Stomach (tissue), 9 donors: ENCODE results near the gene TRIM24. TPM values are rescaled to one million over a fixed set of nuclear protein-coding genes. Genes with fewer than 3 reads are reported as not detected.

Experiments
- DNase-seq, 2 donors: peaks; one replicate each; pipeline versions ENCODE4 v3.0.0 to v3.0.0-alpha.2; 2013 to 2019
- H3K27ac ChIP-seq, 5 donors: fragments of 200-600 bp in 4 of 5; sonication (generic) in 4 of 5; one replicate each; pipeline ENCODE4 v1.5.1; 2013 to 2019; ENCODE audit warnings: mild to moderate bottlenecking in 1 of 5, moderate library complexity in 1 of 5
- H3K27me3 ChIP-seq, 3 donors: fragments of 200-600 bp; sonication (generic); one replicate each; pipeline ENCODE4 v1.5.1; 2017 to 2019; ENCODE audit warnings: mixed run types in 1 of 3
- H3K36me3 ChIP-seq, 4 donors: fragments of 200-600 bp; sonication (generic); 1 replicate in 3 of 4; 2 replicates in 1 of 4; pipeline ENCODE4 v1.5.1; 2016 to 2019
- H3K4me1 ChIP-seq, 4 donors: fragments of 200-600 bp; sonication (generic); one replicate each; pipeline ENCODE4 v1.5.1; 2016 to 2019
- H3K4me3 ChIP-seq, 4 donors: fragments of 200-600 bp; sonication (generic) in 3 of 4; one replicate each; pipeline ENCODE4 v1.5.1; 2016 to 2019; ENCODE audit warnings: mild to moderate bottlenecking in 1 of 4
- H3K9me3 ChIP-seq, 4 donors: fragments of 200-600 bp; sonication (generic); one replicate each; pipeline ENCODE4 v1.5.1; 2016 to 2019
- CTCF ChIP-seq, 7 experiments: fragments of 450-650 bp in 4 of 7; fragments of 200-600 bp in 3 of 7; sonication (generic) in 3 of 7; IDR thresholded peaks; one replicate each; pipeline ENCODE4 v1.5.1; 2016 to 2019; ENCODE audit warnings: antibody characterized with exemption in 7 of 7, control low read depth in 2 of 7, mild to moderate bottlenecking in 1 of 7
- EP300 ChIP-seq: sonication (generic); formaldehyde crosslinking; IDR thresholded peaks from one replicate; pipeline ENCODE4 v1.6.1; 2017; ENCODE audit warnings: antibody characterized with exemption
- POLR2A ChIP-seq, 4 donors: fragments of 450-650 bp; IDR thresholded peaks; one replicate each; pipeline ENCODE4 v1.6.1; 2016; ENCODE audit warnings: antibody characterized with exemption in 4 of 4, control low read depth in 2 of 4, mild to moderate bottlenecking in 1 of 4, moderate library complexity in 1 of 4
- POLR2AphosphoS5 ChIP-seq, 3 donors: sonication (generic); formaldehyde crosslinking; IDR thresholded peaks; one replicate each; pipeline ENCODE4 v1.6.1; 2016; ENCODE audit warnings: antibody characterized with exemption in 3 of 3
- WGBS, 5 donors: extraction: QIAGEN DNeasy Blood & Tissue Kit in 3 of 5; methylation state at CpG; one replicate each; pipeline versions ENCODE4 v1.1.5 to v1.1.7; 2013 to 2018; 5-methylcytosine and 5-hydroxymethylcytosine counted together
- intact Hi-C: fragments of 100-400 bp; cut with DNase I; formaldehyde crosslinking; loops from one replicate; pipeline ENCODE4 v1.15.1; 2023; ENCODE audit warnings: low total_unique reads
- polyA plus RNA-seq, 3 donors: library from polyadenylated mRNA; stranded (reverse); fragments of 200-250 nt; gene quantifications; one replicate each; pipeline ENCODE4 v1.2.3, GENCODE V29; 2013
- total RNA-seq, 5 donors: library from RNA; depleted of rRNA; stranded (reverse); fragments of >200 nt; gene quantifications; one replicate each; pipeline versions ENCODE4 v1.1.0 to v1.2.3, GENCODE V29; 2014 to 2016
- donor health status: healthy with polysubstance abuse.
- donor health status: Bipolar disorder and iron deficiency.
- donor health status: healthy.

TRIM24 gene
- total and polyA plus RNA-seq, 8 donors, result 5.5 to 32.0 (median 11.9) TPM

GRCh38 chr7:138550337-138550736, 90.3 kb downstream of the TRIM24 start:
- TF ChIP-seq POLR2AphosphoS5 (IDR thresholded peaks at IDR 0.05), result no peak
- no peak for TF ChIP-seq CTCF (IDR thresholded peaks at IDR 0.05)
- no peak for TF ChIP-seq EP300
- Histone ChIP-seq H3K36me3 (peaks cover 40 to 85% (median 78%) of the 10 kb centered on the region in 4 donors), H3K9me3 (peaks cover 0 to 15% (median 7%) of the 10 kb centered on the region in 4 donors), H3K27ac (no peak overlapping the region), H3K4me1 (peaks cover 0 to 7% (median 0%) of the 10 kb centered on the region in 4 donors), H3K27me3 (no peaks in the 10 kb centered on the region), H3K4me3 (no peak overlapping the region)
- WGBS, 5 donors, result 95 to 98% (median 96%) methylated on average over 3 of the region's 3 CpGs
- intact Hi-C loops, result no loop called here
- DNase-seq, result no peak

- no peak for DNase-seq
- peaks cover 0 to 22% (median 14%) of the 10 kb centered on the region in 4 donors for H3K9me3 ChIP-seq
- H3K36me3 ChIP-seq, result peaks cover 46 to 86% (median 81%) of the 10 kb centered on the region in 4 donors
- WGBS, 5 donors, result 93 to 98% (median 95%) methylated on average over 3 of the region's 3 CpGs
- no peaks in the 10 kb centered on the region for H3K4me1 ChIP-seq
- H3K4me3 ChIP-seq, result no peak overlapping the region
- TF ChIP-seq POLR2A (IDR thresholded peaks at IDR 0.05) (no peak), EP300 (no peak), CTCF (IDR thresholded peaks at IDR 0.05) (no peak), POLR2AphosphoS5 (IDR thresholded peaks at IDR 0.05) (no peak)
- no peak overlapping the region for H3K27ac ChIP-seq
- intact Hi-C loops, result no loop called here
- H3K27me3 ChIP-seq, result no peaks in the 10 kb centered on the region
Observed at GRCh38 chr7:138551102-138551501, 91.0 kb downstream of the TRIM24 start.

- H3K36me3 ChIP-seq, result peaks cover 73 to 90% (median 87%) of the 10 kb centered on the region in 4 donors
- no peak overlapping the region for H3K4me3 ChIP-seq
- intact Hi-C loops, result no loop called here
- WGBS, 5 donors, result 91 to 95% (median 93%) methylated on average over 4 of the region's 4 CpGs
- H3K4me1 ChIP-seq, result no peaks in the 10 kb centered on the region
- DNase-seq, result no peak
- TF ChIP-seq POLR2A (IDR thresholded peaks at IDR 0.05), result no peak
- TF ChIP-seq POLR2AphosphoS5 (IDR thresholded peaks at IDR 0.05), result no peak
- TF ChIP-seq CTCF (IDR thresholded peaks at IDR 0.05), result no peak
- TF ChIP-seq EP300, result no peak
- no peaks in the 10 kb centered on the region for H3K27me3 ChIP-seq
- peaks cover 17 to 49% (median 39%) of the 10 kb centered on the region in 4 donors for H3K9me3 ChIP-seq
- H3K27ac ChIP-seq, result no peak overlapping the region
Observed at GRCh38 chr7:138553805-138554204, 93.7 kb downstream of the TRIM24 start.

- intact Hi-C loops, result no loop called here
- 96 to 99% (median 99%) methylated on average over 4 of the region's 4 CpGs for WGBS, 5 donors
- H3K4me1 ChIP-seq, result no peaks in the 10 kb centered on the region
- TF ChIP-seq CTCF (IDR thresholded peaks at IDR 0.05) (no peak), EP300 (no peak), POLR2AphosphoS5 (IDR thresholded peaks at IDR 0.05) (no peak), POLR2A (IDR thresholded peaks at IDR 0.05) (no peak)
- peaks cover 82 to 93% (median 90%) of the 10 kb centered on the region in 4 donors for H3K36me3 ChIP-seq
- H3K27ac ChIP-seq, result no peak overlapping the region
- no peaks in the 10 kb centered on the region for H3K27me3 ChIP-seq
- peaks cover 17 to 57% (median 44%) of the 10 kb centered on the region in 4 donors for H3K9me3 ChIP-seq
- no peak overlapping the region for H3K4me3 ChIP-seq
- no peak for DNase-seq
Observed at GRCh38 chr7:138554674-138555073, 94.6 kb downstream of the TRIM24 start.
